ENCODE results near the gene PLCH1. TPM values are rescaled to one million over a fixed set of nuclear protein-coding genes. Genes with fewer than 3 reads are reported as not detected.

The PLCH1 gene
- total and polyA plus RNA-seq, 3 experiments from 2014 or later: not detected

DNA sequence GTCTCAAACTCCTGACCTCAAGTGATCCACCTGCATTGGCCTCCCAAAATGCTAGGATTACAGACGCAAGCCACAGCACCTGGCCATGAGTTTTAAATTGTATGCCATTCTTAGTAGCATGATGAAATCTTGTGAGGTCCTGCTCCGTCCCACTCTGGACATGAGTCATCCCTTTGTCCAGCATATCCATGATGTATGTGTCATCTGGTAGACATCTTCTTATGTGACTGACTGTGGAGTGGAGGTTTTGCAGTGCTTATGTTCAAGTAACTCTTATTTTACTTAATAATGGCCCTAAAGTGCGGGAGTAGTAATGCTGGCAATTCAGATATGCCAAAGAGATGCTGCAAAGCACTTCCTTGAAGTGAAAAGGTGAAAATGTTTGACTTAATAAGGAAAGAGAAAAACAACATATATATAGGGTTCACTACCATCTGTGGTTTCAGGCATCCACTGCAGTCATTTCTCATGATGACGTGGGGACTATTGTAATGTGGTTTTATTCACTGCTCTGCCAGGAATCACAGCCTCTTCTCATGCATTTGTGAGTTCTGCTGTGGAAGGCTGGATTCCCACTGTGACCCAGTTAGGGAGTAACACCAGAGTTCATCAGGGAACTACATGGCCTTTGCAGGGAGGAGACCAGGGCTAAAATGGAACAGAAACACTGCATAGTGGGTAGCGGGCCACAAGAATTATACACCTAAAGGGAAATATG, 246.8 kb downstream of the PLCH1 start:
- H3K36me3 Mint-ChIP-seq: no peaks in the 10 kb centered on the region
- H3K27ac Mint-ChIP-seq: no peak overlapping the region
- H3K36me3 ChIP-seq (ENCODE audit: insufficient read depth, low read length): no peaks in the 10 kb centered on the region
- no peaks in the 10 kb centered on the region for H3K9me3 ChIP-seq (ENCODE audit: low read length)
- H3K27me3 ChIP-seq (ENCODE audit: insufficient read depth, low read length, poor library complexity, severe bottlenecking): no peaks in the 10 kb centered on the region
- H3K4me3 ChIP-seq (ENCODE audit: low read length): no peak overlapping the region
- DNase-seq: no peak
- peaks cover 0 to 2% of the 10 kb centered on the region in 2 donors for H3K27me3 Mint-ChIP-seq
- ChIA-PET POLR2A (no interaction called here), CTCF (no interaction called here)
- H3K27ac ChIP-seq (ENCODE audit: low read depth, low read length): no peak overlapping the region
- H3K4me1 ChIP-seq (ENCODE audit: insufficient read depth, low read length): no peaks in the 10 kb centered on the region
- H3K4me1 Mint-ChIP-seq: no peaks in the 10 kb centered on the region
- no peak overlapping the region for H3K4me3 Mint-ChIP-seq
- H3K9me3 Mint-ChIP-seq: no peaks in the 10 kb centered on the region

DNA sequence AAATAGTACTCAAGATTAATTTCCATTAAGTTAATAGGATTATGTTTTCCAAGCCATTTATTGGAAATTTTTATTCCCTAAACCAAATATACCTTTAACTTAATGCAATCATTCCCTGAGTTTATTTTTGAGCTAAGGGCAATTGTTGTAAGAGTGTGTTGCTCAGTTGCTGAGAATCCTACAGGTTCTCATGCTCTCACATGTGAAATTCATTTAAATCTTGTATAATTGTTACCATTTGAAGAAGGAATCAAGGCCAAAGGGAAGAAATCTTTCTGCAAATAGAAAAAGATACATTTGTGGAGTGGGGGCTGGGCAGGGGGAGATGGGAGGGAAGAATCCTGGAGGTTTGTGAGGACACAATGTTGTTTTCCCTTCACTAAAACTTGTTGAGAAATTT, 248.7 kb downstream of the PLCH1 start:
- Histone ChIP-seq H3K27me3 (ENCODE audit: insufficient read depth, low read length, poor library complexity, severe bottlenecking) (no peaks in the 10 kb centered on the region), H3K4me1 (ENCODE audit: insufficient read depth, low read length) (no peaks in the 10 kb centered on the region), H3K36me3 (ENCODE audit: insufficient read depth, low read length) (no peaks in the 10 kb centered on the region), H3K4me3 (ENCODE audit: low read length) (no peak overlapping the region), H3K27ac (ENCODE audit: low read depth, low read length) (no peak overlapping the region), H3K9me3 (ENCODE audit: low read length) (no peaks in the 10 kb centered on the region)
- POLR2A ChIA-PET: no interaction called here
- no peak overlapping the region for H3K4me3 Mint-ChIP-seq
- no peaks in the 10 kb centered on the region for H3K36me3 Mint-ChIP-seq
- peaks cover 0 to 7% (median 0%) of the 10 kb centered on the region in 5 donors for H3K9me3 Mint-ChIP-seq
- DNase-seq: no peak
- H3K27ac Mint-ChIP-seq: no peak overlapping the region
- no peaks in the 10 kb centered on the region for H3K4me1 Mint-ChIP-seq
- CTCF ChIA-PET: no interaction called here
- peaks cover 0 to 2% of the 10 kb centered on the region in 2 donors for H3K27me3 Mint-ChIP-seq

DNA sequence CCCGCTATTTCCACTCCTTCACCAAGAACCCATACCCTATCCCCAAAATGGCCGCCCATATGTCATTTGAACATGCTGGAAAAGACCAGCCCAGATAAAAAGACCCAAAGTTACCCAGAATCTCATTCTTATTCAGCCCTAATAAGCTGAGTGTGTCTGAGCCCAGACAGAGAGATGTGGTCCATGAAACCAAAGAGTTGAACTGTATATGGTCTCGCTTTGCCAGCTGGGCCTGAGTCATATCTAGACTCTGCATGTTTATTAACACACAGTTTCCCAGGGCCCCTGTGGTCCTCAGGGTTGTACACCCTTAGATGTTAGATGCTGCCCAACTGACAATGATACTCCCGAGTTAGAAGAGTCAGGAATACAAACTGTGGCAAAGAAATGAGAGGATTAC, 249.5 kb downstream of the PLCH1 start:
- no peaks in the 10 kb centered on the region for H3K4me1 Mint-ChIP-seq
- H3K27ac ChIP-seq (ENCODE audit: low read depth, low read length): no peak overlapping the region
- ChIA-PET POLR2A (no interaction called here), CTCF (no interaction called here)
- H3K36me3 ChIP-seq (ENCODE audit: insufficient read depth, low read length): no peaks in the 10 kb centered on the region
- H3K4me3 Mint-ChIP-seq: no peak overlapping the region
- no peaks in the 10 kb centered on the region for H3K4me1 ChIP-seq (ENCODE audit: insufficient read depth, low read length)
- H3K4me3 ChIP-seq (ENCODE audit: low read length): no peak overlapping the region
- H3K9me3 ChIP-seq (ENCODE audit: low read length): no peaks in the 10 kb centered on the region
- peaks cover 0 to 2% of the 10 kb centered on the region in 2 donors for H3K27me3 Mint-ChIP-seq
- H3K9me3 Mint-ChIP-seq: peaks cover 0 to 7% (median 0%) of the 10 kb centered on the region in 5 donors
- no peaks in the 10 kb centered on the region for H3K27me3 ChIP-seq (ENCODE audit: insufficient read depth, low read length, poor library complexity, severe bottlenecking)
- H3K36me3 Mint-ChIP-seq: no peaks in the 10 kb centered on the region
- H3K27ac Mint-ChIP-seq: no peak overlapping the region
- DNase-seq: no peak

- Mint-ChIP-seq H3K27me3 (peaks cover 0 to 2% of the 10 kb centered on the region in 2 donors), H3K4me3 (no peak overlapping the region), H3K36me3 (no peaks in the 10 kb centered on the region), H3K27ac (no peak overlapping the region), H3K9me3 (peaks cover 0 to 7% (median 0%) of the 10 kb centered on the region in 5 donors), H3K4me1 (no peaks in the 10 kb centered on the region)
- ChIA-PET POLR2A (no interaction called here), CTCF (no interaction called here)
- DNase-seq: no peak
- Histone ChIP-seq H3K36me3 (ENCODE audit: insufficient read depth, low read length) (no peaks in the 10 kb centered on the region), H3K27me3 (ENCODE audit: insufficient read depth, low read length, poor library complexity, severe bottlenecking) (no peaks in the 10 kb centered on the region), H3K27ac (ENCODE audit: low read depth, low read length) (no peak overlapping the region), H3K4me1 (ENCODE audit: insufficient read depth, low read length) (no peaks in the 10 kb centered on the region), H3K9me3 (ENCODE audit: low read length) (no peaks in the 10 kb centered on the region), H3K4me3 (ENCODE audit: low read length) (no peak overlapping the region)
These were observed 250.5 kb downstream of the PLCH1 start for GRCh38 chr3:155494332-155494731.

- no peak overlapping the region for H3K27ac ChIP-seq (ENCODE audit: low read depth, low read length)
- H3K4me3 Mint-ChIP-seq: no peak overlapping the region
- H3K4me1 ChIP-seq (ENCODE audit: insufficient read depth, low read length): no peaks in the 10 kb centered on the region
- no peak overlapping the region for H3K4me3 ChIP-seq (ENCODE audit: low read length)
- no peaks in the 10 kb centered on the region for H3K9me3 ChIP-seq (ENCODE audit: low read length)
- peaks cover 0 to 8% (median 0%) of the 10 kb centered on the region in 5 donors for H3K9me3 Mint-ChIP-seq
- CTCF ChIA-PET: no interaction called here
- H3K27ac Mint-ChIP-seq: no peak overlapping the region
- no peaks in the 10 kb centered on the region for H3K36me3 ChIP-seq (ENCODE audit: insufficient read depth, low read length)
- H3K27me3 ChIP-seq (ENCODE audit: insufficient read depth, low read length, poor library complexity, severe bottlenecking): no peaks in the 10 kb centered on the region
- DNase-seq: no peak
- no peaks in the 10 kb centered on the region for H3K4me1 Mint-ChIP-seq
- H3K27me3 Mint-ChIP-seq: peaks cover 1 to 2% of the 10 kb centered on the region in 2 donors
- H3K36me3 Mint-ChIP-seq: no peaks in the 10 kb centered on the region
- POLR2A ChIA-PET: no interaction called here
These were observed 252.0 kb downstream of the PLCH1 start for GRCh38 chr3:155492841-155493240.

DNA sequence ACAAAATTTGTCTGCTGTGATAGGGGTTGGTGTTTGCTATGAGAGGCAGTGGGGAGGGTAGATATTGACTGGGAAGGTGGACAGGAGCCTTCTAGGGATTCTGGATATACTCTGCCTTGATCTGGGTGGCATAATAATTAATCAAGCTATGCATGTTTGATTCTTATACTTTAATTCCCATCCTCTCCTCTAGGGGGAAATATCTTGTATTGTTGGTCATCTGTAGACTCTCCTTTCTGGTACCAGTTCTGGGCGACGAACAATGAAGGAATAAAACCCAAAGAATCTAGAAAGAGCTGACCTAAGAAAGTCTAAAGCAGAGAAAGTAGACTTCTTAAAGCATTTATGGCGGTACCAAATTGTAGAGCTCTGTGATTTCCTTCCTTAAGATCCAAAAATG, 253.2 kb downstream of the PLCH1 start:
- H3K4me3 ChIP-seq (ENCODE audit: low read length): no peak overlapping the region
- H3K4me1 ChIP-seq (ENCODE audit: insufficient read depth, low read length): no peaks in the 10 kb centered on the region
- no peaks in the 10 kb centered on the region for H3K27me3 ChIP-seq (ENCODE audit: insufficient read depth, low read length, poor library complexity, severe bottlenecking)
- no peak overlapping the region for H3K27ac Mint-ChIP-seq
- DNase-seq: no peak
- no peaks in the 10 kb centered on the region for H3K36me3 Mint-ChIP-seq
- H3K27ac ChIP-seq (ENCODE audit: low read depth, low read length): no peak overlapping the region
- H3K9me3 Mint-ChIP-seq: peaks cover 0 to 10% (median 0%) of the 10 kb centered on the region in 5 donors
- no peaks in the 10 kb centered on the region for H3K9me3 ChIP-seq (ENCODE audit: low read length)
- H3K36me3 ChIP-seq (ENCODE audit: insufficient read depth, low read length): no peaks in the 10 kb centered on the region
- peaks cover 2 to 3% of the 10 kb centered on the region in 2 donors for H3K27me3 Mint-ChIP-seq
- ChIA-PET CTCF (no interaction called here), POLR2A (no interaction called here)
- H3K4me1 Mint-ChIP-seq: no peaks in the 10 kb centered on the region
- H3K4me3 Mint-ChIP-seq: no peak overlapping the region

DNA sequence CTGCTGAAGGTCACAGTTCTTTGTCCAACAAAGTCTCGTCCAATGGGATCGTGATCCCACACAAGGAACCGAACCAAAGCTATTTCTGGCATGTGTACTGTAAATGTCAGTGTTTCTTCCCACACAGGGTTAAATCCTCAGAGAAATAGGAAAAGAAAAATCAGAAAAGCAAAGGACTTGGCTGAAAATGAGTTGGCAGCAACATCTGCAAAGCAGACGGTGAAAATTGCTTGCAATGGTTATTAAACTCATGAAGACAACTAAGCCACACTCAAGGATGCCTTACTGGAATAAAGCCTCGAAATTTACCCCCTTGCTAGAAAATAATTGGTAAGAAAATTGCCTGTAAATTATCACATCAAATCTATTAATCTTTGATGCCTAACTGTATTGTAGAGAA, 256.2 kb downstream of the PLCH1 start:
- H3K4me3 Mint-ChIP-seq: no peak overlapping the region
- ChIA-PET POLR2A (no interaction called here), CTCF (no interaction called here)
- H3K4me1 Mint-ChIP-seq: no peaks in the 10 kb centered on the region
- Histone ChIP-seq H3K4me3 (ENCODE audit: low read length) (no peak overlapping the region), H3K36me3 (ENCODE audit: insufficient read depth, low read length) (no peaks in the 10 kb centered on the region), H3K27me3 (ENCODE audit: insufficient read depth, low read length, poor library complexity, severe bottlenecking) (no peaks in the 10 kb centered on the region), H3K9me3 (ENCODE audit: low read length) (no peaks in the 10 kb centered on the region), H3K27ac (ENCODE audit: low read depth, low read length) (no peak overlapping the region), H3K4me1 (ENCODE audit: insufficient read depth, low read length) (no peaks in the 10 kb centered on the region)
- H3K27ac Mint-ChIP-seq: no peak overlapping the region
- H3K27me3 Mint-ChIP-seq: peaks cover 0 to 6% of the 10 kb centered on the region in 2 donors
- H3K36me3 Mint-ChIP-seq: no peaks in the 10 kb centered on the region
- peaks cover 0 to 10% (median 0%) of the 10 kb centered on the region in 5 donors for H3K9me3 Mint-ChIP-seq
- DNase-seq: no peak

DNA sequence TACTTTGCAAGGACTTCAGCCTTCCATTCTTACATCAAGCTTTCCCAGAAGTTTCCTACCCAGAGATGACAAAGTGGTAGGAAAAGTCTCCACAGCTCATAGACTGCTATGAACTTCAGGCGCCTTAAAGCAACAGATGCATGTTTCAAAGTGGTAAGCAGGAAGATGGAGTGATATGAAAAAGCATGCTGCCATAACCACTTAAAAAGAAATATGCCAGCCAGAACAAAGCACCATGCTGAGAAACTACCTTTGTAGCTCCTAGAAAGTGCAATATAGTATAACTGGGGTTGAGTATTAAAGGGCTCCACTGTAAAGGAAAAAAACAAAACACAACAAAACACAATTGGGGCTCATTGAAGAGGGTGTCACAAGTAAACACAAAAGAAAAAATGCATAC, 259.0 kb downstream of the PLCH1 start:
- ChIA-PET CTCF (no interaction called here), POLR2A (no interaction called here)
- Mint-ChIP-seq H3K4me3 (no peak overlapping the region), H3K9me3 (peaks cover 0 to 6% (median 0%) of the 10 kb centered on the region in 5 donors), H3K4me1 (no peaks in the 10 kb centered on the region), H3K27ac (no peak overlapping the region), H3K27me3 (peaks cover 0 to 6% of the 10 kb centered on the region in 2 donors), H3K36me3 (no peaks in the 10 kb centered on the region)
- DNase-seq: no peak
- Histone ChIP-seq H3K27me3 (ENCODE audit: insufficient read depth, low read length, poor library complexity, severe bottlenecking) (no peaks in the 10 kb centered on the region), H3K36me3 (ENCODE audit: insufficient read depth, low read length) (no peaks in the 10 kb centered on the region), H3K9me3 (ENCODE audit: low read length) (no peaks in the 10 kb centered on the region), H3K4me3 (ENCODE audit: low read length) (no peak overlapping the region), H3K27ac (ENCODE audit: low read depth, low read length) (no peak overlapping the region), H3K4me1 (ENCODE audit: insufficient read depth, low read length) (no peaks in the 10 kb centered on the region)

Measured in CD8-positive, alpha-beta memory T cell (primary cell).